ENCODE data around the gene GNA14. TPM values are rescaled to one million over a fixed set of nuclear protein-coding genes. Genes with fewer than 3 reads are reported as not detected.
A peak's percentile ranks its signal among the peaks of the same experiment; 100 is the strongest.

The GNA14 gene
- total RNA-seq, 4 donors from 2014 or later: 0.20 to 0.56 (median 0.22) TPM; not detected in 1

DNA sequence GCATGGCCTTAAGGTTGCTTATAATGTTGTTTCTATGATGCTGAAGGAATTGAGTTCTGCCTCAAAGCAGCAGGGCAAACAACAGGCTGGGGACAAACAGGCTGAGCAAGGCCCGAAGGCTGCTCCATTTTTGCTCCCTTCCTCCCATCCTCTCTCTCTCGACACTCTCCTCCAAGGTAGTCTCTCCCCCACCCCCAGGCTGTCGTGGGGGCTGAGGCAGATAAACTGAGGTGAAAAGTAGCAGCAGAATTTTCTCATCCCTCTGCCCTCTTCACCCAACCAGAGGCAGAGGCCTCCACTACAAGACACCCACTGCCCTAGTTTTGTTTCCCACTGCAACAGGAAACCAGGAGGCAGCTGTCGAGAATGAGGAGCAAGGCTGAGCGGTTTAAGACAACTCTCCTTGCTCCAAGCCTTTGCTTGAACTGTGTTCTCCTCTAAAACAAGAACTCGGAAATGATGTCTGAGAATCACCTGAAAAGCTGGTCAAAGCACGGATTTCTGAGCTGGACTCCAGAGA, 13.5 kb upstream of the GNA14 start:
- no peak for TF ChIP-seq POLR2A (IDR thresholded peaks at IDR 0.05)
- TF ChIP-seq, protein P1, sequence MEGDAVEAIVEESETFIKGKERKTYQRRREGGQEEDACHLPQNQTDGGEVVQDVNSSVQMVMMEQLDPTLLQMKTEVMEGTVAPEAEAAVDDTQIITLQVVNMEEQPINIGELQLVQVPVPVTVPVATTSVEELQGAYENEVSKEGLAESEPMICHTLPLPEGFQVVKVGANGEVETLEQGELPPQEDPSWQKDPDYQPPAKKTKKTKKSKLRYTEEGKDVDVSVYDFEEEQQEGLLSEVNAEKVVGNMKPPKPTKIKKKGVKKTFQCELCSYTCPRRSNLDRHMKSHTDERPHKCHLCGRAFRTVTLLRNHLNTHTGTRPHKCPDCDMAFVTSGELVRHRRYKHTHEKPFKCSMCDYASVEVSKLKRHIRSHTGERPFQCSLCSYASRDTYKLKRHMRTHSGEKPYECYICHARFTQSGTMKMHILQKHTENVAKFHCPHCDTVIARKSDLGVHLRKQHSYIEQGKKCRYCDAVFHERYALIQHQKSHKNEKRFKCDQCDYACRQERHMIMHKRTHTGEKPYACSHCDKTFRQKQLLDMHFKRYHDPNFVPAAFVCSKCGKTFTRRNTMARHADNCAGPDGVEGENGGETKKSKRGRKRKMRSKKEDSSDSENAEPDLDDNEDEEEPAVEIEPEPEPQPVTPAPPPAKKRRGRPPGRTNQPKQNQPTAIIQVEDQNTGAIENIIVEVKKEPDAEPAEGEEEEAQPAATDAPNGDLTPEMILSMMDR (IDR thresholded peaks at IDR 0.05 in 4 of 5, conservative IDR thresholded peaks at IDR 0.05 in 1 of 5): no peak
- no peak for ATAC-seq
- intact Hi-C loops (cut with DNase I; ENCODE audit: low total_unique reads): no loop called here

DNA sequence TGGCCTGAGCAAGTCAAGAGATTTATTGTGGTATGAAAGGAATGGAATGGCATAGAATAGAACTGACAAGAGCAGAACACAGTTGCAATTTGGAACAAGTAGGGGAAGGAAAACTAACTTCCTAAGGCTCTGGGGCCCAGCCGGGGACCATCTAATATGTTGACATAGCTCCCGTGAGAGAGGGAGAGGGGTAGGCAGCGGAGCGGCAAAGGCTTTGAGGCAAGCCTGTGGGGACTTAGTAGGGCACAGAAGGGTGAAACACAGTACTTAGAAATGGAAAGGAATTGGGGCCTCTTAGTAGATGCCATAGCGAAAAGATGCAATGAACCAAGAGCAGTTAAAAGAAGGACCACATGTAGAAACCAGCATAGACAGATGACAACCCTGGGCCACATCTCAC, 11.8 kb upstream of the GNA14 start:
- Histone ChIP-seq H3K27me3 (no peaks in the 10 kb centered on the region), H3K36me3 (no peaks in the 10 kb centered on the region), H3K27ac (no peak overlapping the region), H3K4me1 (no peaks in the 10 kb centered on the region), H3K4me3 (no peak overlapping the region), H3K9me3 (no peaks in the 10 kb centered on the region)
- DNase-seq: no peak
- intact Hi-C loops (cut with DNase I; ENCODE audit: low total_unique reads): no loop called here
- TF ChIP-seq, protein P1 (IDR thresholded peaks at IDR 0.05 in 4 of 5, conservative IDR thresholded peaks at IDR 0.05 in 1 of 5): no peak
- TF ChIP-seq POLR2A (IDR thresholded peaks at IDR 0.05): no peak
- no peak for ATAC-seq
- in situ Hi-C loops (cut with MboI; ENCODE audit: low sequenced_read_pairs in 4 of 4): no loop called here

More for the DNA sequence above, 13.5 kb upstream of the GNA14 start:
- DNase-seq: no peak
- Histone ChIP-seq H3K9me3 (no peaks in the 10 kb centered on the region), H3K27me3 (no peaks in the 10 kb centered on the region), H3K4me1 (no peaks in the 10 kb centered on the region), H3K27ac (no peak overlapping the region), H3K4me3 (no peak overlapping the region), H3K36me3 (no peaks in the 10 kb centered on the region)
- in situ Hi-C loops (cut with MboI; ENCODE audit: low sequenced_read_pairs in 4 of 4): no loop called here

DNA sequence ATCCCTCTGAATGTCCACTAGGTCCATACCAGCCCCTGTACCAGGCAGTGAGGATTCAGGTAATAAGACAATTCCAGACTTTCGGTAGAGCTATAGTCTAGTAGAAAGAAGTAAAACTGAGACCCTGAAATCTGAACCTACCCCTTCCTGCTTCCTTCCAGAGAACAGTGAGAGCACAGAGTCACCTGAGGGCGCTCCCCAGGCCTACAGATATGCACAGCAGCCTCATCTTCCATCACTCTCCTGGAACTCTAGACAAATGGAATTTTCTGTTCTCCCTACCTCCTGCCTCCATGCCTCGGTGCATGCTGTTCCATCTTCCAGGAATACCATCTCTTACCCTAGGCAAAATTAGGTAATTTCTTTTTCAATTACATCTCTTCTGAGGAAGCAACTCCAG, 3.1 kb upstream of the GNA14 start:
- ATAC-seq (no peak), DNase-seq (no peak)
- Histone ChIP-seq H3K27ac (no peak overlapping the region), H3K4me1 (peaks cover 5 to 8% of the 10 kb centered on the region in 2 donors), H3K4me3 (no peak overlapping the region), H3K9me3 (no peaks in the 10 kb centered on the region), H3K36me3 (no peaks in the 10 kb centered on the region), H3K27me3 (peaks cover 14 to 26% (median 17%) of the 10 kb centered on the region in 3 donors)
- intact Hi-C loops (cut with DNase I; ENCODE audit: low total_unique reads): no loop called here
- in situ Hi-C loops (cut with MboI; ENCODE audit: low sequenced_read_pairs in 4 of 4): no loop called here
- no peak for TF ChIP-seq POLR2A (IDR thresholded peaks at IDR 0.05)
- TF ChIP-seq, protein P1 (IDR thresholded peaks at IDR 0.05 in 4 of 5, conservative IDR thresholded peaks at IDR 0.05 in 1 of 5): no peak

DNA sequence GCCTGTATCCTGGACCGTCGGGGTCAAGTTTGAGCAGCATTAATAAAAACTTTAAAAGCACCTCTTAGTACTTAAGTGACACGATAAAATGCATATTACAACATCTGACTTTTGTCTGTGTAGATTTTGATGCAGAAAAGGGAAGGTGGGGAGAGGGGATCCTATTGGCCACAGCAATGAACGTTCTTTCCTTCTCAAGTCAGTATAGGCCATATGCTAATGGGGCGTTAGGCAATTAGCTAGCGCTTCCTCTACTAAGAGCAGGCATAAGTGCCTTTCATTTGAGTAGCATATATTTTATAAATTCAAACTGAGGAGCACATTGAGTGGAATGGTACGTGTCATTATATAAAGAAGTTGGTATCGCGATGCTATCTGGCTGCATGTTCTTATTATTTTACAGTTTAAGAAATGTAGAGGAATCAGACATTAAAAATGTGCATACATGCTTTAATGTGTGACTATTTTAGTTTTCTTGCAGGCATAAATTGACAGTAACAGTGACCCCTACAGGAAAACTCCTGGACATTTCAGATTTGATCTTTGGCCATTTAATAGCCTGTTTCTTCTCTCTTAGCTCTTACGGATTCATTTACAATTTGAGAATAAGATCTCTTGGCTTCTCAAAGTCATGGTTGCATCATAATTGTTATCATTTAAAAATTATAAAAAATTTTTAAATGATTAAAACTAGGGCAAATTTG, 1.1 kb upstream of the GNA14 start:
- in situ Hi-C loops (cut with MboI; ENCODE audit: low sequenced_read_pairs in 4 of 4): loop anchor here in 1 of 4 donors (10.0 kb wide), 1 partner anchor 194 kb away; no protein-coding TSS in a partner anchor
- intact Hi-C loops (cut with DNase I; ENCODE audit: low total_unique reads): loop anchor here (1.0 to 10.0 kb wide), 3 partner anchors 103 to 386 kb away; partner anchors contain the start of gene GNAQ
- H3K9me3 ChIP-seq: no peaks in the 10 kb centered on the region
- peak in 1 of 2 donors; percentile 28 for ATAC-seq
- H3K27me3 ChIP-seq: peaks cover 16 to 26% (median 21%) of the 10 kb centered on the region in 3 donors
- DNase-seq: no peak
- H3K27ac ChIP-seq: peak overlapping the region in 1 of 4 donors; percentile 24
- peaks cover 5 to 8% of the 10 kb centered on the region in 2 donors for H3K4me1 ChIP-seq
- no peak for TF ChIP-seq POLR2A (IDR thresholded peaks at IDR 0.05)
- TF ChIP-seq, protein P1 (IDR thresholded peaks at IDR 0.05 in 4 of 5, conservative IDR thresholded peaks at IDR 0.05 in 1 of 5): peak in 1 of 5 experiments; percentile 19
- H3K4me3 ChIP-seq: peak overlapping the region; percentile 43 to 58 (median 55)
- no peaks in the 10 kb centered on the region for H3K36me3 ChIP-seq
